ENCODE measurements around the gene STYXL1. TPM values are rescaled to one million over a fixed set of nuclear protein-coding genes. Genes with fewer than 3 reads are reported as not detected.
A peak's percentile ranks its signal among the peaks of the same experiment; 100 is the strongest.

The STYXL1 gene
- total RNA-seq, 2 donors from 2014 or later, result 69.8 to 72.0 TPM

DNA sequence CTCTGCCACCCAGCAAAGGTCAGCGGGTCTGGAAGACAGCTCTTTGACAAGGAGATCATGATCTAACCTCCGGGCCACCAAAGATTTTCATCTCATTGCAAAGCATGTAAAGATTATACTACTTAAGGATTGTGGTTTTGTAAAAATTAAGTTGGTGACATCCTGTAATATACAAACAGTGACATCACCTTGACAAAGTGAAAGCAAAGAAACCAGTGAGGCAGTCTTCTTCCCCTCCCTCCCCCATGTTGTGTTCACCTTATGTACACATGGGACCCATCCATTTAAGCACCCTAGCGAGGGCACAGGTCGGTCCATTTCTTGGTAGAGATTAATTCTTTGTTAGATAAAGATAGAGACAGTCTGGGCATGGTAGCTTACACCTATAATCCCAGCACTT lies 4.0 kb upstream of the STYXL1 start:
- H3K36me3 ChIP-seq (ENCODE audit: control insufficient read depth, insufficient read depth, low read length), result peaks cover 36% of the 10 kb centered on the region
- no peaks in the 10 kb centered on the region for H3K9me3 Mint-ChIP-seq
- H3K27ac Mint-ChIP-seq, result no peak overlapping the region
- no peaks in the 10 kb centered on the region for H3K4me1 ChIP-seq (ENCODE audit: control insufficient read depth, insufficient read depth, low read length)
- DNase-seq, result no peak
- TF ChIP-seq CTCF (conservative IDR thresholded peaks at IDR 0.05), result no peak
- no peak overlapping the region for H3K4me3 Mint-ChIP-seq
- H3K9me3 ChIP-seq (ENCODE audit: control insufficient read depth, low read length), result no peaks in the 10 kb centered on the region
- no peak overlapping the region for H3K4me3 ChIP-seq (ENCODE audit: low read length)
- 88 to 100% methylated on average over 1 to 4 of the region's 4 CpGs for WGBS, 2 experiments (ENCODE audit: insufficient coverage in 1 of 2, insufficient read length in 1 of 2)
- no peaks in the 10 kb centered on the region for H3K27me3 ChIP-seq (ENCODE audit: control insufficient read depth, insufficient read depth, low read length, poor library complexity, severe bottlenecking)
- H3K36me3 Mint-ChIP-seq (ENCODE audit: low read depth), result peaks cover 30% of the 10 kb centered on the region
- peaks cover 23% of the 10 kb centered on the region for H3K4me1 Mint-ChIP-seq
- no peak overlapping the region for H3K27ac ChIP-seq (ENCODE audit: low read depth, low read length)
- no peaks in the 10 kb centered on the region for H3K27me3 Mint-ChIP-seq (ENCODE audit: insufficient read depth)
- no peak overlapping the region for H3K9ac ChIP-seq (ENCODE audit: extremely low read depth, low read length, poor library complexity, severe bottlenecking)

- Mint-ChIP-seq H3K4me3 (no peak overlapping the region), H3K4me1 (peaks cover 28% of the 10 kb centered on the region), H3K27me3 (ENCODE audit: insufficient read depth) (no peaks in the 10 kb centered on the region), H3K27ac (no peak overlapping the region), H3K9me3 (no peaks in the 10 kb centered on the region), H3K36me3 (ENCODE audit: low read depth) (peaks cover 31% of the 10 kb centered on the region)
- H3K36me3 ChIP-seq (ENCODE audit: control insufficient read depth, insufficient read depth, low read length), result peaks cover 24% of the 10 kb centered on the region
- TF ChIP-seq CTCF (conservative IDR thresholded peaks at IDR 0.05), result no peak
- no peak for DNase-seq
- WGBS, 2 experiments (ENCODE audit: insufficient coverage in 1 of 2, insufficient read length in 1 of 2), result 94 to 98% methylated on average over 5 of the region's 5 CpGs
- no peaks in the 10 kb centered on the region for H3K9me3 ChIP-seq (ENCODE audit: control insufficient read depth, low read length)
- H3K4me3 ChIP-seq (ENCODE audit: low read length), result peak overlapping the region; percentile 98
- H3K4me1 ChIP-seq (ENCODE audit: control insufficient read depth, insufficient read depth, low read length), result no peaks in the 10 kb centered on the region
- H3K27ac ChIP-seq (ENCODE audit: low read depth, low read length), result no peak overlapping the region
- no peak overlapping the region for H3K9ac ChIP-seq (ENCODE audit: extremely low read depth, low read length, poor library complexity, severe bottlenecking)
- H3K27me3 ChIP-seq (ENCODE audit: control insufficient read depth, insufficient read depth, low read length, poor library complexity, severe bottlenecking), result no peaks in the 10 kb centered on the region
These were observed 2.7 kb upstream of the STYXL1 start for GRCh38 chr7:76050545-76050944.

DNA sequence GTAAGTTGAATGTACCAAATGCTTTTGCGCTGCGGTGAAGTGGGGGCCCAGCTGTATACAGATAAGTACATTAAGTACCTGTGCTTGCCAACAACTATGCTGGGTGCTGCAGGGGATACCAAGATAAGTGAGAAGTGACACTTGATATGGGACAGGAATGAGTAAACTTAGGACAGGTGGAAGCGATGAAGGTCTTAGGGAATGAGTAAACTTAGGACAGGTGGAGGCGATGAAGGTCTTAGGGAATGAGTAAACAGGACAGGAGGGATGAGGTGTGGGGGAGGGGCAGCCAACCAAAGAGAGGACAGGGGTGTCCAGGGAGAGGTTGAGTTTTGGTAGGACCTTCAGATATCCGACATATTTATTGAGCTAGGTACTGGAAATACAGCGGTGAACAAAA lies 1.5 kb upstream of the STYXL1 start:
- Histone ChIP-seq H3K4me3 (ENCODE audit: low read length) (peak overlapping the region; percentile 98), H3K27ac (ENCODE audit: low read depth, low read length) (no peak overlapping the region), H3K4me1 (ENCODE audit: control insufficient read depth, insufficient read depth, low read length) (no peaks in the 10 kb centered on the region), H3K36me3 (ENCODE audit: control insufficient read depth, insufficient read depth, low read length) (peaks cover 20% of the 10 kb centered on the region), H3K9ac (ENCODE audit: extremely low read depth, low read length, poor library complexity, severe bottlenecking) (peak overlapping the region; percentile 94), H3K9me3 (ENCODE audit: control insufficient read depth, low read length) (no peaks in the 10 kb centered on the region), H3K27me3 (ENCODE audit: control insufficient read depth, insufficient read depth, low read length, poor library complexity, severe bottlenecking) (no peaks in the 10 kb centered on the region)
- Mint-ChIP-seq H3K9me3 (no peaks in the 10 kb centered on the region), H3K4me3 (peak overlapping the region; percentile 98), H3K4me1 (peaks cover 35% of the 10 kb centered on the region), H3K27ac (peak overlapping the region; percentile 62), H3K27me3 (ENCODE audit: insufficient read depth) (no peaks in the 10 kb centered on the region), H3K36me3 (ENCODE audit: low read depth) (peaks cover 30% of the 10 kb centered on the region)
- WGBS, 2 experiments (ENCODE audit: insufficient coverage in 1 of 2, insufficient read length in 1 of 2), result 83 to 96% methylated on average over 4 to 6 of the region's 6 CpGs
- no peak for DNase-seq
- no peak for TF ChIP-seq CTCF (conservative IDR thresholded peaks at IDR 0.05)
